Measurements from ENCODE around the gene SLC9A2.

DNA sequence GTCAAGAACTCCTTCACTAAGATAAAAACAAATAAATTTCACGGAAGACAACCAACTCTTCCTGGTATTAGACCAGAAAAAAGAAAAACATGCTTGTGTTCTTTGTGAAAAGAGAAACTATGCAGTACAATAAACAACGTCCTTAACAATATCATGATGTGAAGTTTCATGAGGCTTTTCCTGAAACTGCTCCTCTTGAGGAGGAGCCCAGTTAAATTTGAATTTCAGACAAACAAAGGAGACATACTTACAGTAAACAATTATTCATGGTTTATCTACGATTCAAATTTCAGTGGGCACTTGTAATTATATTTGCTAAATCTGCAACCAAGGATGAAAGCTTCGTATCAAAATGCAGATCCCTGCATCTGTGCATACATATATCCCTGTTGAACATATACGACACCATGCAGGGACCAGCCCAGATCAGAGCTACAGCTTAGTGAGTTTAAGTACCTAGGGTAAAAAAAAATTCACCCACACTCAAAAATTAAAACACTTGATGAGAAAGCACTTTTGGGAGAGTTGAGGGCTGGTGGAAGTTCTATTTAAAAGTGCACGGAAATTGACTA lies 24.8 kb upstream of the SLC9A2 start:
- TF ChIP-seq, protein P1, sequence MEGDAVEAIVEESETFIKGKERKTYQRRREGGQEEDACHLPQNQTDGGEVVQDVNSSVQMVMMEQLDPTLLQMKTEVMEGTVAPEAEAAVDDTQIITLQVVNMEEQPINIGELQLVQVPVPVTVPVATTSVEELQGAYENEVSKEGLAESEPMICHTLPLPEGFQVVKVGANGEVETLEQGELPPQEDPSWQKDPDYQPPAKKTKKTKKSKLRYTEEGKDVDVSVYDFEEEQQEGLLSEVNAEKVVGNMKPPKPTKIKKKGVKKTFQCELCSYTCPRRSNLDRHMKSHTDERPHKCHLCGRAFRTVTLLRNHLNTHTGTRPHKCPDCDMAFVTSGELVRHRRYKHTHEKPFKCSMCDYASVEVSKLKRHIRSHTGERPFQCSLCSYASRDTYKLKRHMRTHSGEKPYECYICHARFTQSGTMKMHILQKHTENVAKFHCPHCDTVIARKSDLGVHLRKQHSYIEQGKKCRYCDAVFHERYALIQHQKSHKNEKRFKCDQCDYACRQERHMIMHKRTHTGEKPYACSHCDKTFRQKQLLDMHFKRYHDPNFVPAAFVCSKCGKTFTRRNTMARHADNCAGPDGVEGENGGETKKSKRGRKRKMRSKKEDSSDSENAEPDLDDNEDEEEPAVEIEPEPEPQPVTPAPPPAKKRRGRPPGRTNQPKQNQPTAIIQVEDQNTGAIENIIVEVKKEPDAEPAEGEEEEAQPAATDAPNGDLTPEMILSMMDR (IDR thresholded peaks at IDR 0.05): no peak
- no peak for TF ChIP-seq EZH2 (IDR thresholded peaks at IDR 0.05; ENCODE audit: borderline replicate concordance, insufficient read depth, low read depth, low read length, poor library complexity, severe bottlenecking)

Measured in B cell (primary cell).